Measurements from ENCODE around the gene THSD7A. TPM values are rescaled to one million over a fixed set of nuclear protein-coding genes. Genes with fewer than 3 reads are reported as not detected.

THSD7A gene
- total and polyA plus RNA-seq, 8 donors: 3.7 to 20.8 (median 17.8) TPM

DNA sequence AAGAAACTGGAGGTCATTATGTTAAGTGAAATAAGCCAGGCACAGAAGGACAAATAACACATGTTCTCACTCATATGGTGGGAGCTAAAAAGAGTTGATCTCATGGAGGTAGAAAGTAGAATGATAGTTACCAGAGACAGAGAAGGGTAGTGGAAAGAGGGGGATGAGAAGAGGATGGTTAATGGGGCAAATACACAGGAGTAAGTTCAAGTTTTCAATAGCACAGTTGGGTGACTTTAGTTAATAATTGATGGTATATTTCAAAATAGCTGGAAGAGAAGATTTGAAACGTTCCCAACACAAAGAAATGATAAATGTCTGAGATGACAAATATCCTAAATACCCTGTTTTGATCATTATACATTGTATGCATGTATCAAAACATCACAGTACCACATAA, 261.8 kb downstream of the THSD7A start:
- ATAC-seq (no peak), DNase-seq (no peak)
- H3K9me3 ChIP-seq: no peaks in the 10 kb centered on the region
- H3K4me3 ChIP-seq: no peak overlapping the region
- H3K27me3 ChIP-seq: no peaks in the 10 kb centered on the region
- H3K36me3 ChIP-seq: no peaks in the 10 kb centered on the region
- intact Hi-C loops (cut with DNase I): no loop called here
- TF ChIP-seq, protein P1, sequence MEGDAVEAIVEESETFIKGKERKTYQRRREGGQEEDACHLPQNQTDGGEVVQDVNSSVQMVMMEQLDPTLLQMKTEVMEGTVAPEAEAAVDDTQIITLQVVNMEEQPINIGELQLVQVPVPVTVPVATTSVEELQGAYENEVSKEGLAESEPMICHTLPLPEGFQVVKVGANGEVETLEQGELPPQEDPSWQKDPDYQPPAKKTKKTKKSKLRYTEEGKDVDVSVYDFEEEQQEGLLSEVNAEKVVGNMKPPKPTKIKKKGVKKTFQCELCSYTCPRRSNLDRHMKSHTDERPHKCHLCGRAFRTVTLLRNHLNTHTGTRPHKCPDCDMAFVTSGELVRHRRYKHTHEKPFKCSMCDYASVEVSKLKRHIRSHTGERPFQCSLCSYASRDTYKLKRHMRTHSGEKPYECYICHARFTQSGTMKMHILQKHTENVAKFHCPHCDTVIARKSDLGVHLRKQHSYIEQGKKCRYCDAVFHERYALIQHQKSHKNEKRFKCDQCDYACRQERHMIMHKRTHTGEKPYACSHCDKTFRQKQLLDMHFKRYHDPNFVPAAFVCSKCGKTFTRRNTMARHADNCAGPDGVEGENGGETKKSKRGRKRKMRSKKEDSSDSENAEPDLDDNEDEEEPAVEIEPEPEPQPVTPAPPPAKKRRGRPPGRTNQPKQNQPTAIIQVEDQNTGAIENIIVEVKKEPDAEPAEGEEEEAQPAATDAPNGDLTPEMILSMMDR (IDR thresholded peaks at IDR 0.05): no peak
- H3K4me1 ChIP-seq: no peaks in the 10 kb centered on the region
- H3K27ac ChIP-seq: no peak overlapping the region

DNA sequence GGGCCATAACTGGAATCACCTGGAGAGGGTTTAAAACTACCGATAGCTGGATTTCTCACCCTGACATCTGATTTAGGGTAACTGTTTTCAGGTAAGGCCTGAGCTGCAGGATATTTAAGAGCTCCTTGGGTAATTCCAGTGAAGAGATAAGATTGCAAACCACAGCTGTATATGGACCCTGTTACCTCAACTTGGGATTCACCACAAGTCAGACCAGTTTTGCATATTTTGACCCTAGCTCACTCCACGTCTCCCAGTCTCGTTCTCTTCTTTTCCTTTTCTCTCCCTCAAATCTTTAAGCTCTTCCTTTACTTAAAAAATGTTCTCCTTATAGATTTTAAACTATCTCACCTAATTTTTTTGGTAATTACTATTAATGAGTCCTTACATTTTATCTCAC, 264.4 kb downstream of the THSD7A start:
- DNase-seq (no peak), ATAC-seq (no peak)
- no peak overlapping the region for H3K27ac ChIP-seq
- intact Hi-C loops (cut with DNase I): no loop called here
- H3K36me3 ChIP-seq: no peaks in the 10 kb centered on the region
- no peak overlapping the region for H3K4me3 ChIP-seq
- TF ChIP-seq, protein P1 (IDR thresholded peaks at IDR 0.05): no peak
- no peaks in the 10 kb centered on the region for H3K9me3 ChIP-seq
- no peaks in the 10 kb centered on the region for H3K4me1 ChIP-seq
- H3K27me3 ChIP-seq: no peaks in the 10 kb centered on the region

DNA sequence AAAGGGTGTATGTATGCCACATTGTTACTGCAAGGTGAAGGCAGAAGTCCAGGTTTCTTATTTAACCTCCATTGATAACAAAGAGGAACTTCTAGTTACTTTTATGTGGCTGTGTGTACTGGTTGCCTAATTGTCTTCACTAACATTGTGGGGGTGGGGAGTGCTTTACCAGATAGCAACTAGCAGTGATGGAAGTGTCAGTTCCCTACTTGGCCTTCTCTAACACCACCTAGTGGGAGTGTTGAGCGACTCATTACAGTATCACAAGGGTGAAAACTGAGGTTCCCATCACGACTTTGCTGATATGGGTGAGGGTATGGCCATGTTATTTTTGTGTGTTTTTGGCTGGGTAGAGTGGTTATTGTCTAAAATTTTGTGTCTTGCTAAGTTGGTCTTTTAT, 274.4 kb downstream of the THSD7A start:
- no peaks in the 10 kb centered on the region for H3K27me3 ChIP-seq
- no peaks in the 10 kb centered on the region for H3K9me3 ChIP-seq
- no peak overlapping the region for H3K4me3 ChIP-seq
- no peak for DNase-seq
- intact Hi-C loops (cut with DNase I): no loop called here
- no peaks in the 10 kb centered on the region for H3K36me3 ChIP-seq
- TF ChIP-seq, protein P1 (IDR thresholded peaks at IDR 0.05): no peak
- ATAC-seq: peak; percentile 66
- H3K4me1 ChIP-seq: no peaks in the 10 kb centered on the region
- no peak overlapping the region for H3K27ac ChIP-seq

DNA sequence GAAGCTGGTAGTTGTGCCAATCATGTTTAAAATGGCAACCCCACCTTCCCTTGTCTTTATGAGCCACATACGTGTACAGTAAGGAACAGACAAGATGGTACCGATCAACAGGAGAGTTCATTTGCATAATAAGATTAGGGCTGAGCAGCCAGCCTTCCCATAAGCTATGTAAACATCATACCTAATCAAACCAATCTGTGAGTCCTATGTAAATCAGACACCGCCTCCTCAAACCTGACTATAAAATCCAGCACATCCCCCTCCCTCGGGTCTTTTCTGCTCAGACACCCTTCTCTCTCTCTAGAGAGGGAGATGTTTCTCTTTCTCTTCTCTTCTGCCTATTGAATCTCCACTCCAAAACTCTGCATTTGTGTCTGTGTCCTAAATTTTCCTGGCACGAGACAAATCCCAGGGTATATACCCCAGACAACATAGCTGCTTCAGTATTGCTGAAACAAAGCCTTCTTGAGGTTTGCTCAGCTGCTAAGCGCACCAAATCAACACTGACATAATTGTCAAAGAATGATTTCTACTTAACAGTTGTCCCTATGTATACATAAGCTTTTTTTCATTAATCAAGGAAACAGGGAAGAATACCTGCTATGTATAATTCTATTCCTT, 279.2 kb downstream of the THSD7A start:
- Histone ChIP-seq H3K27ac (no peak overlapping the region), H3K36me3 (no peaks in the 10 kb centered on the region), H3K9me3 (no peaks in the 10 kb centered on the region), H3K4me1 (no peaks in the 10 kb centered on the region), H3K4me3 (no peak overlapping the region), H3K27me3 (no peaks in the 10 kb centered on the region)
- intact Hi-C loops (cut with DNase I): no loop called here
- DNase-seq (no peak), ATAC-seq (no peak)
- TF ChIP-seq, protein P1 (IDR thresholded peaks at IDR 0.05): no peak

DNA sequence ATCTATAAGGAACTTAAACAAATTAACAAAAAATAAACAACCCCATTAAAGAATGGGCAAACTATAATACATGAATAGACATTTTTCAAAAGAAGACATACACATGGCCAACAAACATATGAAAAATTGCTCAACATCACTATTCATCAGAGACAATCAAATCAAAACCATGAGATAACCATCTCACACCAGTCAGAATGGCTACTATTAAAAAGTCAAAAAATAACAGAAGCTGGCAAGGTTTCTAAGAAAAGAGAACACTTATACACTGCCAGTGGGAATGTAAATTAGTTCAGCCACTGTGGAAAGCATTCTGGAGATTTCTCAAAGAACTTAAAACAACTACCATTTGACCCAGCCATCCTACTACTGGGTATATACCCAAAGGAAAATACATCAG, 280.5 kb downstream of the THSD7A start:
- intact Hi-C loops (cut with DNase I): no loop called here
- no peaks in the 10 kb centered on the region for H3K36me3 ChIP-seq
- H3K9me3 ChIP-seq: no peaks in the 10 kb centered on the region
- DNase-seq (no peak), ATAC-seq (no peak)
- no peak overlapping the region for H3K27ac ChIP-seq
- no peaks in the 10 kb centered on the region for H3K27me3 ChIP-seq
- no peaks in the 10 kb centered on the region for H3K4me1 ChIP-seq
- no peak overlapping the region for H3K4me3 ChIP-seq
- TF ChIP-seq, protein P1 (IDR thresholded peaks at IDR 0.05): no peak
